Measurements from ENCODE around the gene ZMAT3.

The ZMAT3 gene

DNA sequence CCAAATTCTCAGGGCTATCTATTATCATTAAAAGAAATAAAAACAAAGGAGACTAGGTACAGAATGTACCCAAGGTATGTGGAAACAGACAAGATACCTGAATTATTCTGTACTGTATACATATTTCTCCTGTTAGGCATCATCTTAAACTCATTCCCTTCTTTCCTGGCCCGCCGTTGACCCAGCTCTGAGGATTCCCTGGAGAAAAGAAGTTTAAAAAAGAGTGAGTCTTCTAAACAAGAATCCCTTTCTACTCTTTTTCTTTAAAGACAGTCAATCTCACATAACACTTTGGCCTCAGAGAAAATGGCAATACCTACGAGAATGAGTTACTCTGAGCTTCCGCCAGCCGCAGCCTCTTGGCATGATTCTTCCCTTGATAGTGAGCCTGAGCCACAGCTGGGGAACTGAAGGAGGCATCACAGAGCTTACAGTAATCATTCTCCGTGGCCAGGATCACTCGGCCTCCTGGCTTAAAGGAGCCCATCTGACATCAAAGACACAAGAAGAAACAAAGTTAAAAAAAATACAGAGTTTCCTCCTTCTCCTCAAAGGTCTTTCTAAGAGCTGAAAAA lies 44.2 kb downstream of the ZMAT3 start:
- DNase-seq (ENCODE audit: low read depth in 1 of 2, low spot score in 1 of 2) = no peak

GRCh38 chr3:179026636-179027035 lies 45.0 kb downstream of the ZMAT3 start:
- DNase-seq (ENCODE audit: low read depth in 1 of 2, low spot score in 1 of 2) = no peak

GRCh38 chr3:179021119-179021903 lies 50.3 kb downstream of the ZMAT3 start:
- no peak for DNase-seq (ENCODE audit: low read depth in 1 of 2, low spot score in 1 of 2)

DNA sequence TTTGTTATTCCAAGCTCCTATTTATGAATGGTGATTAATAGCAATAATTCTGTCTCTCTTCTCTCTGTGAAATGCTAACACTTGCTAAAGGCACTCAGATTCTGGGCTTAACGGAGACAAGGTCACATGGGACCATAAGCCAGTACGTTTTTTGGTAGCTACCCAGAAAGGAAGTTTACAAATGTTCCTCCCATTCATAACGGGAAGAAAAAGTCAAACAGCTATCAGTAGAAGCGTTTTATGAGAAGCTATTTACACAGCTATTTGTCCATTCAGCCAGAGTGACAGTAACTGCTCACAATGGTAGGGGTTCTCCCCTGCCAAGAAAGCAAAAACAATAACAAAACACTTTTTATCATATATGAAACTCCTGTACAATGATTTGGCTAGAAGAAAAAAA lies 51.5 kb downstream of the ZMAT3 start:
- DNase-seq (ENCODE audit: low read depth in 1 of 2, low spot score in 1 of 2) = no peak

DNA sequence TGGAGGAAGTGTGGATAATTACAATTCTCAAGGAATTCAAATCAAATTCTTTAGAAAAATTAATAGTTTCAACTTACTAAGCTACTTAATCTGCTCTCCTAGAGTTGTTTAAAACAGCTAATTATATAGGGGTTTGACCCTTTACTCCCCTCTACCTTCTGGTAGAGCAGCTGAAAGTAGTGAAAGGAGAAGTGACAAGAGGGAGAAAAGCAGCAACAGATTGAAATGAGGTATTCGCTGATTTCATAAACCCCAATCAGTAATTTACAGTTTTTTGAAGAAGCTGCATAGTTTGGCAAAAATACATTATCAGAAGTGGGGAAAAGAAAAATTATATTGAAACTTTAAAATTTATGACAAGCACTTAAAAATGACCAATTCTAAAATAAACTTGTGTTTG lies 52.8 kb downstream of the ZMAT3 start:
- no peak for DNase-seq (ENCODE audit: low read depth in 1 of 2, low spot score in 1 of 2)

DNA sequence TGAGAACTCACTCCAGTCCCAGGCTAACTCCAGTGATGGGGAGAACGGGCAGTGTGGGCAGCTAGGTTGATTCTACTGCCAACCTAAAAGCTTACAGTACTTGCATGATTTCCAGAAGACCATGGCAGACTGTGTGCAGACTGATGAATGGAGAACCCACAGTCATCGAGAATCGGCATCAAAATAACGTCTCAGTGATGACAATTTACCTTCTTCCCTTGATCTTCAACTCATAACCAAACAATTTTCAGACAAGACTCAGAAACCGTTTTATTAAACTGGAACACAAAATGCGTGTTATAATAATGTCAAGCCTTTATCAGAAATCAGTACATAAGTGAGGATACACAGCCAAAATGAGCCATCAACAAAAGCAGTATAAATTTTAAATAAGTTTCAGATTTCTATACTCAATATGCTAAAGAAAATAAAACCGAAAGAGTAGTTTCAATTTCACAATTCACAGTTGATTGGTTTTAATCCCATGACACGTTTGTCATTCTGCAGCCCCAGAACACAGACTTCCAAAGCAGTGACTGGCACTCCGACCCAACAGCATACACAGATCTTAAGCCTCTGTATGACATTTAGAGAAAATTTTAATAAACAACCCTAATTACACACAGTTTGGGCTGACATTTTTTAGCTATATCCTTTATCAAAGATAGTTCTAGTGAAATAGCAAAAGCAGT lies 54.5 kb downstream of the ZMAT3 start:
- no peak for DNase-seq (ENCODE audit: low read depth in 1 of 2, low spot score in 1 of 2)

DNA sequence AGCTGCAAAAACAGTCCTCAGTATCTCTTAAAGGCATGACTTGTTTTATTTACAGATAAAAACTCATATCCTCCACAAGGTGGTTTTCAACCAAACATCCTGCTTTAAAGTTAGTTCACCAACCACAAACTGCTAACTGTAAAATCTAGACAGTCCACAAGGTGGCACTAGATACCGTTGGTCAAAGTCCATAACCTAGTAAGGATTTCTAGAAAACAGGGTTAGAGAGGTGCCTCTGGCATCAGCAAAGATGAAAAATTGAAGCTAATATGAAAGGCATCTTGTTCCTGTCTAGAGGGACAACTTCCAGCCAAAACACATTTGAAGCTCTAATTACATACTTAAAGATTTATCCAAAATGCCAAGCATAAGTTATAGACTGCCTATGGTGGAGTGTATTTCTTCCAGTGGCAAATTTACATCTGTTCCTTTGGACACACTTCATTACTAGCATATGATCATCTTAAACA lies 56.0 kb downstream of the ZMAT3 start:
- DNase-seq (ENCODE audit: low read depth in 1 of 2, low spot score in 1 of 2) = peak in 1 of 2 donors; percentile 22

DNA sequence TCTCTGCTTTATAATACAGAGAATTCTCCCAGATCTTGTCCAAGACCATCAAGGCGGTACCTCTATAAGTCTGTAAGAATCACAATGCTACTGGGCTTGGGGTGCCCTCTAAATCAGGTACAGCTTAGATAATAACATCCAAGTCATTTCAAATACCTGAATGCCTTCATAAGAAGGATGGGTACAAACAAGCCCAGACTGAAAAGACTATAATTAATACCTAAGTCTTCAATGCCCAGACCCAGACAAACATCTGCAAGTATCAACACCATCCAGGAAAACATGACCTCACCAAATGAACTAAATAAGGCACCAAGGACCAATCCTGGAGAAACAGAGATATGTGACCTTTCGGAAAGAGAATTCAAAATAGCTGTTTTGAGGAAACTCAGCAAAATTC lies 65.9 kb downstream of the ZMAT3 start:
- no peak for DNase-seq (ENCODE audit: low read depth in 1 of 2, low spot score in 1 of 2)

DNA sequence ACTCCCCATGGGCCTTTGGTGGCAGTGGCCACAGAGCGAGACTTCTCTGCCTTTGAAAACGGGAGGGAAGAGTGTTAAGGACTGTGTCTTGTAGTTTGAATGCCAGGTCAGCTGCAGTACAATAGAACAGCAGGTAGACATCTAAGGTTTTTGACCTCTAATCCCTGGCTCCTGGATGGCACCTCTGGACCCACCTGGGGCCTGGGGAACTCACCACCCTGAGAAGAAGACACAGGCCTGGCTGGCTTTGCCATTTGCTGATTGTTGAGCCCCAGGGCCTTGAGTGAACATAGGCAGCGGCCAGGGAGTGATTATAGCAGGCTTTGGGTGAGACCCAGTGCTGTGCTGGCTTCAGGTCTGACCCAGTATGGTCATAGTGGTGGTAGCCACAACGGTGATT lies 66.4 kb downstream of the ZMAT3 start:
- DNase-seq (ENCODE audit: low read depth in 1 of 2, low spot score in 1 of 2) = no peak

- no peak for DNase-seq (ENCODE audit: low read depth in 1 of 2, low spot score in 1 of 2)
These were observed 71.0 kb downstream of the ZMAT3 start for GRCh38 chr3:179000659-179001058.

DNA sequence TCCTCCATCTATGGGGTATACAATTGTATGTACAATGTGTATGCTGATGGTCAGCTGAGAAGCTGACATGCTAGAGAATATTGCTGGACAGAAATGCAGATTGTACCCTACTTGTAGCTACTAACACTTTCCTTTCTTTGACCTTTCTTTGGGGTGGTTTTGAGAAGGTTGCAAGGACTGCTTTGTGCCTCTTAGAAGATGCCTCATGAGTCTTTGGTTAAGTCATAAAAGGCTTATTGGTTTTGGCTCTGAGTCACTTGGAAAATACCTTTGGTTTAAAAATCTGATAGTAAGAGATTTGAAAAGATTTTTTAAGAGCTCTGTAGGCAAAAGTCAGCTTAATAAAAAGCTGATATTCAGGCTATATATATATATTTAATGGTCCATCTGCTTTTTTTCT lies 71.5 kb downstream of the ZMAT3 start:
- DNase-seq (ENCODE audit: low read depth in 1 of 2, low spot score in 1 of 2) = no peak

DNA sequence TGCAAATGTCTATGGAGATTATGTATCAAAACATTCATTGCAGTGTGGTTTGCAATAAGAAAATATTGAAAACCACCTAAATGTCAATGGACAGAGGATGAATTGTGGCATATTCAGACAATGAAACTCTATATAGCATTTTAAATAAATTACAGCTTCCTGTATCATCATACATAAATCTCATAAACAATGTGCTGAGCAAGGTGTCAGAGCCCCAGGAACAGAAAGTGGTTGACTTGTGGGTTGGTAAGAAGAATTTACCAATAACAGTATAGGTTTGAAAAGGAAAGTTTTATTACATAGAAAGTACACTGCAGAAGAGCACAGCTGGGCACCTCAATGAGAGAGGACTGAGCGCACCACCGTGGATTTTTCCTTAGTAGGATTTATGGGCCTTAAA lies 75.2 kb downstream of the ZMAT3 start:
- DNase-seq (ENCODE audit: low read depth in 1 of 2, low spot score in 1 of 2) = no peak

DNA sequence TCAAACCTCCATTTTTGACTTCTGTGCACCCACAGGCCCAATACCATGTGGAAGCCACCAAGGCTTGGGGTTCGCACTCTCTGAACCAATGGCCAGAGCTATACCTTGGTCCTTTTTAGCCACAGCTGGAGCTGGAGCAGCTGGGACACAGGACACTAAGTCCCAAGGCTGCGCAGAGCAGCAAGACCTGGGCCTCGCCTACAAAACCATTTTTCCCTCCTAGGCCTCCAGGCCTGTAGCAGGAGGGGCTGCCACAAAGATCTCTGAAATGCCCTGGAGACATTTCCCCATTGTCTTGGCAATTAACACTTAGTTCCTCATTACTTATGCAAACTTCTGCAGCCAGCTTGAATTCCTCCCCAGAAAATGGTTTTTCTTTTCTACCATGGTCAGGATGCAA lies 81.3 kb downstream of the ZMAT3 start:
- DNase-seq (ENCODE audit: low read depth in 1 of 2, low spot score in 1 of 2) = no peak

DNA sequence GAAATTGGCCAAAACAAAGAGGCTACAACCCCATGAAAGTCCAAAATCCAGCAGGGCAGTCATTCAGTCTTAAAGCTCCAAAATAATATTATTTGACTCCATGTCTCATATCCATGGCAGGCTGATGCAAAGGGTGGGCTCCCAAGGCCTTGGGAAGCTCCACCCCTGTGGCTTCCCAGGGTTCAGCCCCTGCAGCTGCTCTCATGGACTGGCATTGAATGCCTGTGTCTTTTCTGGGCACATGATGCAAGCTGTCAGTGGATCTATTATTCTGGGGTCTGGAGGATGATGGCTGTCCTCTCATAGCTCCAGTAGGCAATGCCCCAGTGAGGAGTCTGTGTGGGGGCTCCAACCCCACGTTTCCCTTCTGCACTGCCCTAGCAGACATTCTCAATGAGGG lies 81.8 kb downstream of the ZMAT3 start:
- no peak for DNase-seq (ENCODE audit: low read depth in 1 of 2, low spot score in 1 of 2)

GRCh38 chr3:178987745-178988144 lies 83.9 kb downstream of the ZMAT3 start:
- no peak for DNase-seq (ENCODE audit: low read depth in 1 of 2, low spot score in 1 of 2)

GRCh38 chr3:178986456-178986855 lies 85.2 kb downstream of the ZMAT3 start:
- DNase-seq (ENCODE audit: low read depth in 1 of 2, low spot score in 1 of 2) = no peak

DNA sequence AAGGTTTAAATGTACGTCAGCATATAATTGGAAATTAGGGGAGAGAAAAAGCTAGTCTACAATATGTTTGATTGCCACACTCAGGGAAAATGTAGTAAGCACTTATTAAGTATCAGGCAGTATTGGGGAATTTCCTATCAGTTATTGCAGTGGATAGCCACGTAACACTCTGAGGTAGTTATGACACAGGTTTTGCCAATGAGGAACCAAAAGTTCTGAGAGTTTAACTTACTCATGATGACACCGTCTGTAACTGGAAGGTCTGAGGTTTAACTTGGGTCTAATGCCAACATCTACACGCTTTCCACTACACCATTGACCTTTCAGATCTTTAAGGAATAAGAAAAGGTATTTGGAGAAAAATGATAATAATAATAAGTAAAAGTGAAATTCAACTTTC lies 89.5 kb downstream of the ZMAT3 start:
- DNase-seq (ENCODE audit: low read depth in 1 of 2, low spot score in 1 of 2) = no peak

DNA sequence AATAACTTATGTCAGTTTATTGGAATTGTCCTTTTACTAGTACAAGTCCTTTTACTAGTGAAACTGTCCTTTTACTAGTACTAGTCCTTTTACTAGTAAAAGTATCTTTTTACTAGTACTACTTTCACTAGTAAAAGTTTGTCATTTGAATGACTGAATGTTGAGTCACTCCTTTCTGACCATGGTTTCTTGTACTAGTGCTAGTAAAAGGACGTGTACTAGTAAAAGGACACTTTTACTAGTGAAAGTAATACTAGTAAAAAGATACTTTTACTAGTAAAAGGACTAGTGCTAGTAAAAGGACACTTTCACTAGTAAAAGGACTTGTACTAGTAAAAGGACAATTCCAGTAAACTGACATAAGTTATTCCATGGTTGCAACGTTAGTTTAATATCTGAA lies 96.3 kb downstream of the ZMAT3 start:
- DNase-seq (ENCODE audit: low read depth in 1 of 2, low spot score in 1 of 2) = no peak

- DNase-seq (ENCODE audit: low read depth in 1 of 2, low spot score in 1 of 2) = no peak
These were observed 100.0 kb downstream of the ZMAT3 start for GRCh38 chr3:178971614-178972013.

GRCh38 chr3:178969004-178969700 lies 102.5 kb downstream of the ZMAT3 start:
- no peak for DNase-seq (ENCODE audit: low read depth in 1 of 2, low spot score in 1 of 2)

Measured in activated T-helper 1 cell treated with anti-CD3 and anti-CD28 coated beads, Interleukin-2, amount 50 U/mL, for 16 hours (primary cell).